GM18519 (cell line): ENCODE results near the gene PRSS1.
"Not testable (repeated sequence)": the region's sequence is repeated elsewhere in the genome, so short reads cannot be mapped to it uniquely, and the experiment has no call there.

Source experiments
- ATAC-seq: cut with Tn5 transposase; IDR thresholded peaks from one replicate; pipeline ENCODE4 v1.9.1; 2021; ENCODE audit warnings: mild to moderate bottlenecking, moderate library complexity; ENCODE audit not compliant: unreplicated experiment, low FRiP score

The PRSS1 gene

DNA sequence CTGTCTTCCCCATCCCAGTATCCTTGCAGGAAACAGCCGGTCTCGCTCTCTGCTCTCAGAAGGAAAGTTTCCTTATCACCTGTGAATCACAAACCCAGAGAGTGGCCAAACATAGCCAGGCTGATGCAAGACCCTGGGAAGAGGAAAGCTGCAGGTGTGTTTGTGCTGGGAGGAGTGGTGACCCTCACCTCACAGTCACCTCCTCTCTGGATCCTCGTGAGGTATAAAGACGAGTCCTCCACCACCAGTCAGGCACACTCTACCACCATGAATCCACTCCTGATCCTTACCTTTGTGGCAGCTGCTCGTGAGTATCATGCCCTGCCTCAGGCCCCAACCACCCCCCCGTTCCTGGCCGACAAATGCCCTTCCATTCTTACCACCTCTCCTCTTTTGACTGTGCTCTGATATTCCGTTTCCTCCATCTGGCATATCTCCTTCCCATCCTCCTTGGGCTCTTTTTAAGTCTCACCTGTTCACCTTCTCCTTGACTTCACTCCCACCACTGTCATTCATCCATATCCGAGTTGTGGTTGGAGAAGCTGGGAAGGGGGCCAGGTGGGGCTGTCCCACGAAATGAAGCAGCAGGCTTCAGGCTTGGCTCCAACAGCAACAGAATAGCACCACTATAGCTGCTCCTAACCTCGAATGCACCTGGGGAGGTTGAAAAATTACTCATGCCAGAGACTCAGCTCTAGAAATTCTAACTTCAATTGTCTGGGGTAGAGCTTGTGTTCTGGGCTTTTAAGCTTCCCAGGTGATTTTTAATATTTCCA, at the start of gene PRSS1:
Gene PRSS1, plus strand, starts transcription at position 255 of the 776 bp plus-strand sequence. Its CDS starts 13 bp downstream, at position 268.
- ATAC-seq: no peak

DNA sequence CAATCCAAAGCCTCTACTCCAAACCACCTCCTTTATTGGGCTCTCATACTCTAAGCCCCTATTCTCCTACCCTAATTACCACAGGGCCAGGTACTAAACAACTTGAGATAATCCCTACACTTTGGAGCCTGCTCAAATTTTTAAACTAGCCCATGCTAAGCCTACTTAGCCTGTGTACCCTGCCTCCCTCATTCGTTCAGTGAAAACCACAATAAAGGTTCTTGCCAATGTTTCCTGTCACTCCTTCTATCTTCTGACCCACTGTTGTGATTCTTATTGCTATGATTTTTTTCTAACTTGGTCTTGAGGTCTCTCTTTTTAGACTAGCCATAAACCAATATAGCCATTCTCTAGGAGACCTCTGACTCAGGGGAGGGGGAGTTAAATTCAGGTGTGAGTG, 48.3 kb upstream of the PRSS1 start:
- ATAC-seq: not testable (repeated sequence)

DNA sequence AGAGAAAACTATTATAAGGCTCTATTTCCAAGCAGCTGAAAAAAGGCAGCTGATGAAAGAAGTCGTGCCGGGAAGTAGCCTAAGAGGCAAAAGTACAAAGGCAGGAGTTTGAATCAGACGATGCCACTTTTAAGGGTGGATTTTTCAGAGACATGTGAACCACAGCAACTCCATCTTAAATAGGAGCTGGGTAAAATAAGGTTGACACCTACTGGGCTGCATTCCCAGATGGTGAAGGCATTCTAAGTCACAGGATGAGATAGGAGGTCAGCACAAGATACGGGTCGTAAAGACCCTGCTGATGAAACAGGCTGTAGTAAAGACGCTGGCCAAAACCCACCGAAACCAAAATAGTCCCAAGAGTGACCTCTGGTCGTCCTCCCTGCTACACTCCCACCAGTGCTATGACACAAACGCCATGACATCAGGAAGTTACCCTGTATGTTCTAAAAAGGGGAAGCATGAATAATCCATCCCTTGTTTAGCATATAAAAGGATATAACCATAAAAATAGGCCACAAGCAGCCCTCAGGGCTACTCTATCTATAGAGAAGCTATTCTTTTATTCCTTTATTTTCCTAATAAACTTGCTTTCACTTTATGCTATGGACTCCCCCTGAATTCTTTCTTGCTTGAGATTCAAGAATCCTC, 45.5 kb upstream of the PRSS1 start:
- no peak for ATAC-seq

DNA sequence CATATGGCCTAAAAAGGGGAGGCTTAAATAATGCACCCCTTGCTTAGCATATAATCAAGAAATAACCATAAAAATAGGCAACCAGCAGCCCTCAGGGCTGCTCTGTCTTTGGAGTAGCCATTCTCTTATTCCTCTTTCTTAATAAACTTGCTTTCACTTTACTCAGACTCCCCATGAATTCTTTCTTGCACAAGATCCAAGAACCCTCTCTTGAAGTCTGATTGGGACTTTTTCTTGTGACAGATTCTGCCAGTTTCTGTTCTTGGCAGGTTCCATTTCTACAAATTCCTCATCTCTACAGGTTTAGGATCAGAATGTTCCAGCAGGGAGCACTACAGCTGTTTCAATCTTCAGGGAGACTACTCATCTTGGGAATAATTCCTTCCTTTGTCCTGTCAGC, 40.5 kb upstream of the PRSS1 start:
- ATAC-seq: not testable (repeated sequence)

DNA sequence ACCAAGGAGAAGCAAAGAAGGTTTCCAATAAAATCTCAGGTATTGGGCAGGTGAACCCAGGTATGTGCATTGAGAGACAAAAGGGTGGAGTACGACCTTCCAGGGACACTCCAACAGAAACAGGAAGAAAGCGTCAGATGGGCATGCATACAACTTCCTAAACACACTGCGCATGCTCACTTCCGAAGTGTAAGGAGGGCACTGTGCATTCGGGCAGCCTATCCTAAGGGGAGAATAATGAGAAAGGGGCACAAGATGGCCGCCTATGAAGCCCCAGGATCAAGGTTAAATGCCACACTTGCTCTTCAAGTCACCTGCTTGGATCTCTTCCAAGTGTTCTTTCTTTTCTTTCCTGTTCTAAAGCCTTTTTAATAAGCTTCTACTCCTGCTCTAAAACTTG, 39.4 kb upstream of the PRSS1 start:
- no peak for ATAC-seq

DNA sequence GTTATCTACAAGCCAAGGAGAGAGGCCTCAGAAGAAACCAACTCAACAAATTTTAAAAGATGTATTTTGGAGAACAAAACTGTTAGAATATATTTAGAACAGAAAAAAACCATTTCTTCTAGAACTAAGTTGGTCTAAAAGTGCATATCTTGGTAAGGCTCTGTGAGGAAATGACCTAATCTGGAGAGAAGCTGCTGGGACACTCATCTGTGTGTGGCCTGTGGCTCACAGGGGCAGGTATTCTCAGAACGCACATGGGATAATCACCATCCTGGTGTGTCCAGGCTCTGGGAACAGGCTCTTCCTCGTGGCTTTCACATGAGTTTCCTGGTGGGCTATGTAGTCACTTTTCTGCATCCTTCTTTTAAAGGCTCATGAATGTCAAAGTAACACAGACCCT, 38.1 kb upstream of the PRSS1 start:
- no peak for ATAC-seq

DNA sequence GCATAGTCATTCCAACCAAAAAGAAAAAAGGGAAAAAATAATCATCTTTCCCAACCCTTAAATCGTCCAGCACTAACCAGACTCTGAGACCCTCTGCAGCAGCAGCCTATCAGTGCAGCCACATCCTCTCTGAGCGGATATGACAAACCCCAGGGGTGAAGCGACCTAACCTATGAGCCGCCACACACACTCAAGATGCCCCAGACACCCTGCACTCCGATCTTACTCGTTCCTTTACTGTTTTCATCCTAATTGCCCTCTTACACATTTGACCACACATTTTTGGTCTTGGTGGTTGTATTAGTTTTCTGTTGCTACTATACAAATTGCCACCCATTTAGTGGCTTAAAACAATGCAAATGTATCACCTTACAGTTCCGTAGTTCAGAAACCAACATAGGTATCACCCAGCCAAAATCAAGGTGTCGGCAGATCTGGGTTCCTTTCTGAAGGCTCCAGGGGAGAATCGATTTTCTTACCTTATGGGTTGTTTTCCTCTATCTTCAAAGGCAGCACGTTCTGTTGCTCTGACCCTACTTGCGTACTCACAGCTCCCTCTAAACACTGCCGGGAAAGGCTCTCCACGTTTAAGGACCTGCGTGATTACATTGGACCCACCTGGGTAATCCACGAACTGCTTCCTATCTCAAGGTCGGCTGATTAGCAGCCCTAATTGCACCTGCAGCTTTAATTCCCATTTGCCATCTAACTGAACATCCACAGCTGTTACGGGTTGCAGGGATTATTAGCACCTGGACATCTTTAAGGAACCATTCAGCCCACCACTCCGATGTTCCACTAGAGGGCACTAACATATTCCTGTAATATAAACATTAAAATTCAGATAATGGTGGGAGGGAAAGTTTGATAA, 37.3 kb upstream of the PRSS1 start:
- no peak for ATAC-seq

DNA sequence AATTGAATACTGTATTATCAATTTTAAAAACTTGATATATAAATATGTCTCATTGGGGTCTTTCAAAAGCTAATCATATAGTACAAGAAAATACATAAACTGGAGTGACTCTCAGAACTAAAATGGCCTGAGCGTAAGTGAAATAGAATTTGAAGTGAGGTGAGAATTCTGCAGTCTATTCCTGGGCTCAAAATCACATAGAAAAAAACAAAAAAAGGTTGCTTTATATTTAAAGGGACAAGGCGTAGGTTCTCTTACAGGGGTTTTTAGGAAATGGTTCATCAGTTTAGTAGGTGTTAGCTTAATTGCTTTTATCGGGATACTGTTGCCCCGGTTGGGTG, 36.7 kb upstream of the PRSS1 start:
- no peak for ATAC-seq

DNA sequence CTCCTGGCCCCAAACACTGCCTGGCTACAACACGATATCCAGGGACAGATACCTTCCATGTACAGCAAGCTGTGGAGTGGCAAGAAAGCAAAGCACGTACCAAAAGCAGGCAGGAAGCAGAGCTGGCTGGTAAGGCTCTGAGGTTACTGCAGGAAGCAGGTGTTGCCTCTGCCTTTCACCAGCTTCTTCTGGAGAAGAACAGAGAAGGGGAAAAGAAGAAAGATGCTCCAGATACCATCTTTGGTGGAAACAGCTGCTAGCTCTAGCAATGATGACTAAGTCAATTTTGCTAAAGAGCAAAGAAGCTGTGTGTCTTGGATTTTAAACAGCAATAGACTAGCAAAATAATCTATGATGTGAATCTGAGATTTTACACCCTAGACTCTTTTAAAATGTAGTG, 34.9 kb upstream of the PRSS1 start:
- no peak for ATAC-seq

DNA sequence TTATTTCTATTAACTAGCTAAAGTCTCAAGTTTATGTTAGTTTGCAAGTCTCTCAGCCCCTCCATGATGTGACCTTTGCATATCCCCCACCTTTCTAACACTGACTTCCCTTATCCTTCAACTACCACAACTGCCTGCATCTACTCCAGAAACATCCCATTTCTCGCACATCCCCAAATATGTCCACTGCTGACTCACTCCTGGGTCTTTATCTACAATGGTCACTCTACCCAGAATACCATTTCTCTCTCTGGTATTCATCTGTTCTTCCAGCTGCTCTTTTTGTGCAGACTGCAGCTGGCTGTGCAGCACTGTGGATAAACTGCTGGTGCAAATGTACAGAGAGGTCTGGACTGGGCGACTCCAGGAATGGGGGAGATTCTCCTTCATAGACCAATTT, 32.7 kb upstream of the PRSS1 start:
- no peak for ATAC-seq

DNA sequence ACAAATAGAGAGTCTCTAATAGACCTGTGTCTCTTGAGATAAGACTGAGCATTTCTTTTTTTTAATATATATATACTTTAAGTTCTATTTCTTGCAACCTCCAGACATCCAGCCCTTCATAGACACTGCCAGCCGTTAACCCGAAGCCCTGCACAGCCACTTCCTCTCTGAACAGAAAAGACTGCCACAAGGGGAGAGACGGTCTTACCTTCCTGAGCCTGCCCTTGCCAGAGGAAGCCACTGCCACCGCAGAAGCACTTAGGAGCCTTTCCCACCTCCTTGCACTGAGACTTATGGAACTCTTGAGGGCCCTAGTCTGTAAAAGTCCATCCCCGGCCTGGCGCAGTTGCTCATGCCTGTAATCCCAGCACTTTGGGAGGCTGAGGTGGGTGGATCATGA, 31.8 kb upstream of the PRSS1 start:
- ATAC-seq: no peak

DNA sequence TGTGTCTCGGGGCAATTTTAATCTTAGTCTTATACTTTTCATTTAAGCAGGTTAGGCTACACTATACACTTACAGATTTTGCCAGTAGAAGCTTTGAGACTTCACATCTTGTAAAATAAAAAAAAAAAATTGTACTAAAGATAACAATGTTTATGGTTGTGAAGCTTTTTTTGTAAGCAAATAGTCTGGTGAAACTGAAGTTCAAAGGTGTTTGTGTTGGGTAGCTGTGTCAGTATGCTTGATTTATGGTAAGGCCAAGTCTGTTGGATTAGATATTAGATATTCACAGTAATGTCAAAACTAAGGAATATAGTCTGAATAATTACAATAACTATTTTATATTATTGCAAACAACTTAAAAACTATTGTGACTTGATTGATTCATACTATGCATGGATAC, 31.0 kb upstream of the PRSS1 start:
- ATAC-seq: no peak

DNA sequence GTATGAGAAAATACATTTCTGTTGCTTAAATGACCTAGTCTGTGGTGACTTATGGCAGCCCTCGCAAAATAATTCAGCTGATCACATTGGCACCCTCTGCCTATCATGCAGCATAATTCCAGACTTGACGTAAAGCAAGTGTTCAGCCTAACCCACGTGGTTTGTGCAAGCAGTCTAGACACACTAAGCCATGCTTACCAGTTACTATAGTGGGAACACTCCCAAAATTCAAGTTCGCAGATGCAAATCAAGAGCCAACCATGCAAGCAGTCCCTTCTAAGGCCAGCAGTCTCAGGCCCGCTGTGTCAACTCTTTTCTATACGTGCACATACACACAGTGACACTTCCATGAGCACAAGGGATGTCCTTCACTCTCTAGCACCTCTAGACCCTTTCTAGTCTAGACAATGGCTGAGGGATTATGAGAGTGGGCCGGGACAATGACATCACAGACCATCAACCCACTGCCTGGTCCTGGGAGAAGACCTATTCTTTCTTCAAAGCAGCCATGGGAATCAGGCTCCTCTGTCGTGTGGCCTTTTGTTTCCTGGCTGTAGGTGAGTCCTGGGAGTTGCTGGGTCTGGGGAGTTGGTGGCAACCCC, 29.0 kb upstream of the PRSS1 start:
- ATAC-seq: no peak

DNA sequence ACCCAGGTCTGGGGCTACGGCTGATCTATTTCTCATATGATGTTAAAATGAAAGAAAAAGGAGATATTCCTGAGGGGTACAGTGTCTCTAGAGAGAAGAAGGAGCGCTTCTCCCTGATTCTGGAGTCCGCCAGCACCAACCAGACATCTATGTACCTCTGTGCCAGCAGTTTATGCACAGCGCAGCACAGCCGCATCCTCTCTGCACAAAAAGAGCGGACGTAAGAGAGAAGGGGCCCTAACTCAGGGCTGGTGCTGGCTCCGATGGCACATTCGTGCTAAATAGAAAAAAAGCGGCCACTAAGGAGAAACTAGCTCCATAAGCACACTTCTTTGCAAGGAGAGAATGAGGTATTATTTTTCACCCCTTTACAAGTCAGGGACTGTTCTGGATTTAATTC, 28.3 kb upstream of the PRSS1 start:
- ATAC-seq: no peak

DNA sequence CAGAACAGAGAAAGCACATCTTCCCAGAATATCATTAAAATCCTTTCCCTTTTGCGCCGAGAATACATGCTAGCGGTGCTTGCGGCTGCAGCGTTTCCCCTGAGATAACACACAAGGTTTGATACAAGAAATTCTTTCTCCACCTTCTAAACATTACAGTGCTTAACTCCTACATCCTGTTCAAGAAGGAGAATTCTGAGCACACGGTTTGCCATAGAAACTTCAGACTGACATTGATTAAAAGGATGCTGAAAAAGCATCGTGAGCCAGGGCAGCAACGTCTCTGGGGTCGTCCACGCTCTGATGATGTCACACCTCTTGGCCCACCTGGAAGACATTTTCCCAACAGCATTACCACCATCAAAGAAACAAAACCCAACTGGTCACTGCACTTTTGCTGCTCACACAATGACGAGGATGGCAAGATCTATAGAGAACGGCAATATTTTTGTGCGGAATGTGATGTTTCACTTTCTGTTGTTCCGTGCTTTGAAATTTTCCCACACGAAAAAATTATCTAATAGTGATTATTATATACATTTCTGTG, 27.0 kb upstream of the PRSS1 start:
- no peak for ATAC-seq

DNA sequence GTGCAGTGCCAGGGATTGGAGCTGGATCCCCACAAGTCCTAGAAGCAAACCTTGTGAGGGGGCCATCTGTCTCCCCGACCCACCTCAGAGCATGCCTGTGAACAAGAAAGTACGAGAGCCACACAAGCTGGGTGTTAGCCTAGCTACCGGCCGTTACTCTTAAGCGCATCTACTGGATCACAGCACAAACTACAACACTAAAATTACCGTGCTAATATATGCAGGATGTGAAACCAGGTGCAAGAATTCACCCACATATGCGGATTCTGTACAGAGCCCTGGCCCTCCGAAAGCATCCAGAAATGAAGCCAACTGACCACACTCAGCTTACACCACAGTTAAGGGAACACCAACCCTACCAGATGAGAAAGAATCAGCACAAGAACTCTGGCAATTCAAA, 16.0 kb upstream of the PRSS1 start:
- ATAC-seq: peak; percentile 90

DNA sequence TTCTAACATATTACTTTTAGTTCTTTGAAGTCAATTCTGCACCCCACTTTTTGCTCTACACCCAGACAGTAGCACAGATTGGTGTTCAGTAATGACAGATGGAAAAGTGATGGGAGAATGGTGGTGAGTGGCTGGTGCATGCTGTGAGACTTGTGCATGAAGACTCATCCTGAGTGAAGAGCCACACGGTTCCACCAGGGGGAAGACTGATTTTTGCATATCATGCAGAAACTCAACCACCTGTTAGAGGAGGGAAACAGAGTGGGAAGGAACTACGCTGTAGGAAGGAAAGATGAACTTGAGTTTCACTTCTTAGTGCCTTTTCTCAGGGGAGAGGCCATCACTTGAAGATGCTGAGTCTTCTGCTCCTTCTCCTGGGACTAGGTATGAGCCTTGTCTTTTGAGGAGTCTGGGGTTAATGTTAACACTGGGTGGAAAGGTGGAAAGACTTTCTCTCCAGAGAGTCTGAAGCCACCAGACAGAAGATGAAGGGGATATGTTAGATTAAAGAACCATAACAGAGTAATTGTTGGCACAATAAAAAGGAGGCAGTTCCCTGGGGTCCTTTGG, 9.3 kb upstream of the PRSS1 start:
- peak; percentile 90 for ATAC-seq

DNA sequence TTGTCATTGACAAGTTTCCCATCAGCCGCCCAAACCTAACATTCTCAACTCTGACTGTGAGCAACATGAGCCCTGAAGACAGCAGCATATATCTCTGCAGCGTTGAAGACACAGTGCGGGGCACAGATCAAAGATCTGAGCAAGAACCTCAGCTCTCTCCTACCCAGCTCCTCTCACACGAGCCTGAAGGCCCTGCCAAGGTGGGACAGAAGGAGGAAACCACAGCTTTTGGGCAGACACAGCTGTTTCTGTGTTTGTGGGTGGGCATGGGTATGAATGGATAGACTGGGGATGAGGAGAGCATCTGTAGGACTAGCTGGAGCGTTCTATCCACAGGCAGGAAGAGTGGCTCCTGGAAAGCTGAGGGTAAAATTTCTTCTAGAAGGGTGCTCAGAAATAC, 8.5 kb upstream of the PRSS1 start:
- no peak for ATAC-seq

DNA sequence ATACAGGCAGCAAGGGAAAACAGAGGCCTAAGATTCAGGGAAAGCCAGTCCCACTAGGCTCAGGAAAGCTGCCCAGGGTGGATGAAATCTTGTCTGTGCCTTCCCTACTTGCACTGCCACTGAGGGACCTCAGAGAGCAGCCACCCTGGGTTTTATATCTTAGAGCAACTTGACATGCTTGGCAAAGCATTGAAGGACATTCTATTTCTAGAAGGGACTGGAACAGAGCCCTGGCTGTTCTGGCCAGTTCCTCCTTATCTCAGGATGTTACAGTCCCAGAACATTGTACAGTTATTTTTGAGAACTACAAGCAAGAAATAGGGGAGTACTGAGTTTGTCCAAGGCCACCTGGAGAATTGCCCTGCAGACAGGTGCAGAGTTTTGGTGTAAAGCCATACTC, 7.3 kb upstream of the PRSS1 start:
- not testable (repeated sequence) for ATAC-seq

DNA sequence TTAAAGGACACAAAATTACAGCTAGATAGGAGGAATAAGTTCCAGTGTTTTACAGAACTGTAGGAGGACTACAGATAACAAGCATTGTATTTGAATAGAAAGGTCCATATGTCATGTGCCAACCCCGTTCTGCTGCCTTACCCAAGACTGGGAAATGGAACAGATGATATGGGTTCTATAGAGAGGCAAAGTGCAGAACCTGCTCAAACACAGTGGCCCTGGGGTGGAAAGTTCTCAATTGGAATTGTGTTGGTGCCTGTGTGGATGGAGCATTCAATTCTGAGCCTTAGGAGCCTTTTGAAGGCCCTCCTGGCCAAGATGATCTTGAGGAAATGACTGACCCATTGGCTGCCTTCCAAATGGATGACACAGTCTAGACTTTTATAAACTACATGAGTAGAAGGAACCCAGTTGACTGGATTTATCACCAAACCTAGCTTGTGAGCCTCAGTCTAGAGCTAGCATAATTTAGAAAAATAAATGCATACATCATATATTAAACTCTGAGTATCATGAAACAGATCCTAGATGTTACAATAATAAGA, 4.1 kb upstream of the PRSS1 start:
- no peak for ATAC-seq
